Activated naive CD8-positive, alpha-beta T cell treated with anti-CD3 and anti-CD28 coated beads, Interleukin-2, amount 10 ng/mL, durations not matched to agents 7 days and 5 days (primary cell): ENCODE data around the gene PDC. TPM values are rescaled to one million over a fixed set of nuclear protein-coding genes. Genes with fewer than 3 reads are reported as not detected.
A peak's percentile ranks its signal among the peaks of the same experiment; 100 is the strongest.
"Not testable (repeated sequence)": the region's sequence is repeated elsewhere in the genome, so short reads cannot be mapped to it uniquely, and the experiment has no call there.

Experiments used
- ATAC-seq: fragments of 150-1000 bp; cut with Tn5 transposase; one replicate; pipeline ENCODE4 v1.10.0; 2021; ENCODE audit warnings: low read depth, moderate library complexity
- POLR2A ChIA-PET: fragments of 350-600 bp; sonication (Branson Sonifier 250); formaldehyde crosslinking; loops from one replicate; lab custom pipeline; 2021; ENCODE audit warnings: antibody characterized with exemption; lab: Charles Lee
- DNase-seq: peaks from one replicate; pipeline ENCODE4 v3.0.0; 2021
- H3K27ac Mint-ChIP-seq: one replicate; pipeline ENCODE4 v1.8.0; 2022; ENCODE audit warnings: mild to moderate bottlenecking, mixed read lengths
- H3K27me3 Mint-ChIP-seq: one replicate; pipeline ENCODE4 v1.8.0; 2022; ENCODE audit warnings: mild to moderate bottlenecking, moderate library complexity, mixed read lengths
- H3K36me3 Mint-ChIP-seq: one replicate; pipeline ENCODE4 v1.8.0; 2021; ENCODE audit warnings: mild to moderate bottlenecking, mixed read lengths
- H3K4me1 Mint-ChIP-seq: one replicate; pipeline ENCODE4 v1.8.0; 2021; ENCODE audit warnings: mixed read lengths
- H3K4me3 Mint-ChIP-seq: one replicate; pipeline ENCODE4 v1.8.0; 2022; ENCODE audit warnings: mild to moderate bottlenecking, moderate library complexity, mixed read lengths
- H3K9me3 Mint-ChIP-seq: one replicate; pipeline ENCODE4 v1.8.0; 2021; ENCODE audit warnings: mixed read lengths
- total RNA-seq, 2 experiments: library from RNA; stranded (reverse); gene quantifications; one replicate each; pipeline ENCODE4 v1.2.3, GENCODE V29; 2021

The PDC gene
- total RNA-seq, 2 experiments from 2014 or later: not detected

DNA sequence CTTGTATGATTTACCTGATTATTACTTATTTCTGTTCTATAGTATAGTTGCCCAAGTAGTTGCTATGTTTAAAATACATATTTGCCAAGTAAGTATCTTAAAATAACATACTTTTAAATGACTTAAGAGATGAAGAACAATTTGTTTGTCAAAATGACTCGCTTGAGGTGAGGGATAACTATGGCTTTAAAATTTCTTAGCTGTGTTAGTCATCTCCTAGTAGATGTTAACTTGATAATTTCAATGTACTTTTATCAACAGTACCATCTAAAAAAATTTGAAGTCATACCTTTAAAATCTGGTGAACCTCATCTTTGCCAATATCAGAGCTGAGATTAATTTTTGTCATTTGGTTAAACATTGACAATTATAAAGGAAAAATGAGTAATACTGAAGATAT is 47.6 kb downstream of the PDC start:
- Mint-ChIP-seq H3K36me3 (peaks cover 3% of the 10 kb centered on the region), H3K4me1 (no peaks in the 10 kb centered on the region), H3K9me3 (no peaks in the 10 kb centered on the region), H3K27me3 (no peaks in the 10 kb centered on the region), H3K27ac (no peak overlapping the region), H3K4me3 (no peak overlapping the region)
- DNase-seq (no peak), ATAC-seq (no peak)
- POLR2A ChIA-PET: no interaction called here

DNA sequence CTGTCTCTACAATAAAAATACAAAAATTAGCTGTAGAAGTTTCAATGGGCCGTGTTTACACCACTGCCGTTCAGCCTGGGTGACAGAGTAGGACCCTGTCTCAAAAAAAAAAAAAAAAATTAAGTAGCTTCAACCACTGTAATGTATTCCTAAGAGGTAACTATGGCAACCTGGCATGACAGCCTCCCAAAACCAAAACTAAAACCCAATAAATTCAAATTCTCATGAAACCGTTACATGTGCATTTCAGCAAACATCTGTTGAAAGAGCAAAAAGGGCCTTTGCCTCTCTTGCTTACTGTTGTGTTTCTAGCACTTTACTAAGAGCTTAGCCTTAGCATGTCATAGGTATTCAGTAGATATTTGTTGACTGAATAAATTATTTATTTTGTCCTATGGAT is 51.8 kb downstream of the PDC start:
- no peak for ATAC-seq
- no peak for DNase-seq
- Mint-ChIP-seq H3K27me3 (no peaks in the 10 kb centered on the region), H3K9me3 (no peaks in the 10 kb centered on the region), H3K4me3 (no peak overlapping the region), H3K27ac (no peak overlapping the region), H3K36me3 (peaks cover 4% of the 10 kb centered on the region), H3K4me1 (peaks cover 2% of the 10 kb centered on the region)
- POLR2A ChIA-PET: no interaction called here

DNA sequence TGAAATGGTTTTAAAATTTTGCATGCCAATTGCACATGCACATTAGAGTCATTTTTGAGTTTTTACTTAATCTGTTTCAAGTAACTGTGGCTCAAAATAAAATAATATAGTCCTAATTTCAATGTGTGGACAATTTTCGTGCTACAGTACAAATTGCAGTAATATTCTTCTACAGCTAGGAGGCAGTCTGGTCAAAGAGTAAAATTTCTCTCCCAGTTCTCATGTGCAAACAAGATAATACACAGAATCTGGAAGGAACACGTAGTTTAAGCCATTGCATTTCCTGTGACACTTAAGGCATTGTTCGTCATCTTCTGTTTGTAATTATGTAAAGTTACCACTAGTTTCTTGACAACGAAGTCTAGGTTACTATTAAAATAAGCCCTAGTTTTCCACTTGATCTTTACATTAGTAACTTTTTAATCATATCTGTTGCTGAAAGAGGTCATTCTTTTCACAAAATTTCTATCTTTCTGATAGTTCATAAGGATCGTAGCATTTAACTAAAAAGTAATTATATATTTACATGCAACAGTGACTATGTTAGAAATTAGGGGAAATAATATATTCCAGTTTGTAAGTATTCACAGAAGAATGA is 56.4 kb downstream of the PDC start:
- POLR2A ChIA-PET: interaction anchor here (0.6 kb wide), 1 partner anchor 116 kb away, joined by 7 read pairs; no protein-coding TSS in a partner anchor
- Mint-ChIP-seq H3K27ac (no peak overlapping the region), H3K4me3 (no peak overlapping the region), H3K9me3 (no peaks in the 10 kb centered on the region), H3K36me3 (peaks cover 7% of the 10 kb centered on the region), H3K4me1 (peaks cover 2% of the 10 kb centered on the region), H3K27me3 (no peaks in the 10 kb centered on the region)
- ATAC-seq (peak; percentile 72), DNase-seq (no peak)

DNA sequence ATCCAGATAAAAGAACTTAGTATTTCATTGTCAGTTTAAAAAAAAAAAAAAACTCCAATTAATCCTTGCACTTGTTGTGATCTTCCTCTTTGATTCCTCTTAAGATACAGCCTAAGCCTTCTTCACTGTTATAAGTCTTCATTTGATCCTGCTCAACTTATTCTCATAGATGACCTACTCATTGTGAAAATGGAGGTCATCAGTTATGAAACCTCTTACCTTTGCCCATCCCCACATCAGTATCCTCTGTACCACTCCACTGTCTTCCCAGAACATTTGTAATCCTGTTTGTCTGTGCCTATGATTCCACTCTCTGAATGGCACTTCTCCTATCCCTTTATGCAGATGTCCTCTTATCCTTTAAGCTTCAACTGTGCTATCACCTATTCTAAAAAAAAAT is 57.3 kb downstream of the PDC start:
- no peak overlapping the region for H3K4me3 Mint-ChIP-seq
- POLR2A ChIA-PET: interaction anchor here (0.6 kb wide), 1 partner anchor 115 kb away, joined by 7 read pairs; no protein-coding TSS in a partner anchor
- ATAC-seq (no peak), DNase-seq (no peak)
- no peaks in the 10 kb centered on the region for H3K27me3 Mint-ChIP-seq
- peaks cover 2% of the 10 kb centered on the region for H3K4me1 Mint-ChIP-seq
- no peaks in the 10 kb centered on the region for H3K9me3 Mint-ChIP-seq
- peaks cover 7% of the 10 kb centered on the region for H3K36me3 Mint-ChIP-seq
- H3K27ac Mint-ChIP-seq: no peak overlapping the region

- H3K9me3 Mint-ChIP-seq, H3K27me3 Mint-ChIP-seq, H3K36me3 Mint-ChIP-seq, H3K4me3 Mint-ChIP-seq, POLR2A ChIA-PET, H3K4me1 Mint-ChIP-seq, DNase-seq, ATAC-seq, H3K27ac Mint-ChIP-seq: not testable (repeated sequence)
Measured at GRCh38 chr1:186401446-186401845, 59.5 kb downstream of the PDC start.

Other genes with a start within 250 kb of the PDC start
- not detected for gene PRG4, start 164.8 kb downstream of the PDC start, total RNA-seq
- 100 to 1,000 TPM; 130 to 144 TPM for gene TPR, start 85.9 kb downstream of the PDC start, total RNA-seq
- gene ODR4, start 85.3 kb downstream of the PDC start, total RNA-seq: 10 to 100 TPM; 13.3 to 15.6 TPM
- not detected for gene PTGS2, start 219.3 kb upstream of the PDC start, total RNA-seq